DMS53 treated with DMSO at 0.1 percent for 48 hours (cell line): Measurements from ENCODE around the gene UPF3A.
"Not testable (repeated sequence)": the region's sequence is repeated elsewhere in the genome, so short reads cannot be mapped to it uniquely, and the experiment has no call there.

Source experiments
- DNase-seq: peaks from one replicate; lab custom pipeline; 2025; ENCODE audit not compliant: unreplicated experiment; lab: John Stamatoyannopoulos, UW

UPF3A gene

GRCh38 chr13:114333881-114334280 is 52.5 kb downstream of the UPF3A start:
- not testable (repeated sequence) for DNase-seq

DNA sequence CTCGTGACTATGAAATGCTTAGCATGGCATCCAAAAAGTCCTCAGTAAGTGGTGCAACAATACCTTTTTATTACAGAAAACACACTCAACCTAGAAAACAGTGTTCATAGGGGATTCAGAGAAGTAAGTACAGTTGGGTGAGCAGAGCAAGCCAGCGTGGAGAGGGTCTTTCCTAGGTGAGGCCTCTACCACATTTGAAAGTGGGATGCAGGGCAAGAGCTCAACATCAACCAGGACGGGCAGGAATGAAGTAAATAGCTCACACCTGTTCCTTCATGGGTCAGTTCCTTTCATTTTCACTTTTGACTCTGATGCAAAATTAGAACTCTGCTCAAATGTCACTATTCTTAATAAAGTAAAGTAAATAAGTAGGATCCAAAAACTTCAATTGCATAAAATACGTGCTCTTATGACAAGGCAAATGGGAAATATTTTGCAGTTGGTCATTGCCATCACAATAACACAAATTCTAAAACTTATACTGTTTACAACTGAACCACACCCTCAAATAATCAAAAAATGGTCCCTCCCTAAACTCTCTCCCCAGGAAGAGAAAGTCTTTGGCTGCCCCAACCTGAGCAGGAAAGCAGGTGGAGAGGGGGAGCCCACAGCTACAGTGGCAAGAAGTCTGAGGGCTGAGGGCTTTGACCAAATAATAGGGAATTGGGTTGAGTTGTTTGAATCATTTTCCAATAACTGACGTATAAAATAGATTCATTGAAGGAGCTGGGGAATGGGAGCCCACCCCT is 53.1 kb downstream of the UPF3A start:
- no peak for DNase-seq

GRCh38 chr13:114336457-114336856 is 55.1 kb downstream of the UPF3A start:
- DNase-seq: not testable (repeated sequence)

GRCh38 chr13:114338959-114339358 is 57.6 kb downstream of the UPF3A start:
- no peak for DNase-seq

DNA sequence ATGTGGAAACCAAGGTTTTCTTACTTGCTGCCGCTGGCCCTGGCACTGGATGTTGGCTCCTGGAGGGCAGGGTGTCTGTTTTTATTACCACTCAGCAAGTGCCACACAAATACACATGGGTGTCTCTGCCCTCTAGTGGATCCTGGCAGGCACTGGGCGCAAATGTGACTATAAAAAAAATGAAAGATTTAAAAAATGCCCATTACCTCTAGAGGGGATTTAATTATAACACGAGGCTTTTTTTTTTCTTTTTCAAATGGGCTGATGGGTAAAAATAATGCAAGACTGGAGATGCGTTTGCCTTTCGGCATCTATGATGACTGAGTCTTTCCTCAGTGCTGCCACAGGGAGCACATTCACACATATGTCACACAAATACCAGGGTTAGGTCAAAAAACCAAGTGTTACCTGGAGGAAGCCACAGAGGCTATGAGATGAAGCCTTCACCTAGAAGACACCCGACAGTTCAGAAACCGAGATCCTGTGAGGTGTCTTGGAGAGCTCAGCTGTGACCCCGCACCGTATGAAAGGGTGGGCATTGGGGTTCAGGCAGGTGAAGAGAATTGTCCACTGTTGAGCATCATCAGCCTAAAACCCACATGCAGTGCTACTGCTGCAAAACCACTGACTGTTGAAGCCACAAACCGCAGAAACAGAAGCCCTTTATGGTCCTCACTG is 58.6 kb downstream of the UPF3A start:
- DNase-seq: no peak

DNA sequence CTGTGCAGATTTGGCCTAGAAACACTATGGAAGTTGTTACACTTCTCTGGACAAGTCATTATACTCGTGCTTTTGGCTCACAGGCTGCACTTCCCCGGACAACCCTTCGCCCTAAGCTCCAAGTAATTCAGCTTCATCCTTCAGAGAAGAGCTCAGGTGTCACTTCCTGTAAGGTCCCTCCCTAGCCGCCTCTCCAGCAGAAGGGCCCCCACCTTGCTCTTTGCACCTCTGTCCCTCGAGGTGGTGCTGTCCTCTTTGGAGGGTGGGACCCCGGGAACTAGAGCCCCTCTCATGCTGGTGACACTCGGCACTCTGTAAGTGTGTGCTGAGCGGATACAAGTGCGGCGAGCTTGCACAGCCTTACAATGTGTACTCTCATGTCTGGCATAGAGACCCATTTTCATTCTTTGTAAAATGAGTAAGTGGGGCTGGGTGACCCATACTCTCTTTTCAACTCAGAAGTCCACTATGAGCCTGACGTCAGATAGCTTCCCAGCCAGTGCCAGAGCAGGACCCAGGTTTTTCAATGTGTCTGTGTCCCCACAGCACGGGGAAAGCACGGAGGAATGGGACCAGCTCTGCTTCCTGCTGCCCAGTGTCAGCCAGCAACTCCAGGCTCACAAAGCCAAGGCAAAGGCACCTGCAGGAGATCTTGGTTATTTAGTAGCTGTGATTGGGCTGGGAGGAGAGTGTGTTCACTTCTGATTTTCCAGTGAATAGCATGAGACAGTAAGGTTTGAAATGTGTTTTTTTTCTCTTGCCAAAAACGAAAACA is 59.8 kb downstream of the UPF3A start:
- no peak for DNase-seq

GRCh38 chr13:114347256-114347655 is 65.9 kb downstream of the UPF3A start:
- DNase-seq: not testable (repeated sequence)

DNA sequence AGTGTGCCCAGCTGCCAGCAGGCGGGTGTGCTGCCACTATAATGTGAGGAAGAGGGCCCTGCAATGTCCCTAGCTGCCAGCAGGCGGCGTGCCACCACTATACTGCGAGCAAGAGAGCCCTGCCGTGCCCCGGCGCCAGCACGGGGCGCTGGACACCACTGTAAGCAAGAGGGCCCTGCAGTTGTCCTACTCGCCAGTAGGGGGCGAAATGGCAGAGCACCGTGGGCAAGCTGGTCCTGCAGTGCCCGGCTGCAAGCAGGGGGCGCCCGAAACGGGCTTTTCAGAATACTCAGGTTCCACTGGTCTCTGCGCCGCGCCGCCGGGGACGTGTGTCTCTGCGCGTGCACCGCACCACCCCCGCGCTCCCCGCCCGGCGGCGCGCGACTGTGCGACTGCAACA is 71.4 kb downstream of the UPF3A start:
- not testable (repeated sequence) for DNase-seq

GRCh38 chr13:114353382-114353781 is 72.0 kb downstream of the UPF3A start:
- DNase-seq: not testable (repeated sequence)
